Measurements from ENCODE around the gene SCYGR3.
"Not testable (repeated sequence)": the region's sequence is repeated elsewhere in the genome, so short reads cannot be mapped to it uniquely, and the experiment has no call there.

Gene SCYGR3

DNA sequence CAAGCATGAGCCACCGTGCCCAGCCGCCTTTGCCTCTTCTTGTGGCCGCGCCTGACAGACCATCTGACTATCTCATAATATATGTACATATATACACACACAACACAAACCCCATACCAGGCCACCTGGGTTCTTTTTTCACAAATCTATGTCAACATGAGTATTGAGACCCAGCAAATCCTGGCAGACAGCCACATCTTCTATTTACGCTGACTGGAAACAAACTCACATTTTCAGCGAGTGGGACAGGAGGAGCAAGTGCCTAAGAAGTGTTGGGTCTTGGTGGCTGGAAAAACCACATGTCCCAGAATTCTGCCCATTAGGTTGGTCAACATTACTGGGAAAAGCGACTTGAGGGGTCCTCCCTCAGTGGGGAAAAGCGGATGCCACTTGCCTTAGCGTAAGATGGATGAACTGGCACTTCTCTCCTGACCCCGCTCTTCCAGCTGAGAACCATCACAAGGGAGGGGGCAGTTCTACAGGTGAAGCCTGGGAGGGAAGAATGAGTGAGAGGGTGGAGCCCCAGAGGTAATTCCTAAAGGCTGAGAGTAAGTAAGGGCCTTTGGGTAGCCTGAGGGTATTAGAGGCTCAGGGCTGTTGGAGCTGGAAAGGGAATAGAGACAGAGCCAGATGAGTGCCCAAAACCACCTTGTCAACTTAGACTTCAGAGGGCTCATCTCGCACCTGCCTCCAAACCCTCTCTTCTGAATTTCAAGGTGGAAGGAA is 1.9 kb downstream of the SCYGR3 start:
- Histone ChIP-seq H3K4me1 (ENCODE audit: insufficient read depth, low read length) (peaks cover 10% of the 10 kb centered on the region; the same call in 1 of the 2 replicates), H3K27ac (ENCODE audit: low read length) (no peak overlapping the region), H3K9me3 (ENCODE audit: insufficient read depth, low read depth, low read length) (no peaks in the 10 kb centered on the region), H3K4me3 (ENCODE audit: low read length) (no peak overlapping the region), H3K9ac (ENCODE audit: low read depth, low read length) (no peak overlapping the region), H3K27me3 (ENCODE audit: insufficient read depth, low read length) (no peaks in the 10 kb centered on the region; the same call in 1 of the 2 replicates), H3K36me3 (ENCODE audit: insufficient read depth, low read depth, low read length) (no peaks in the 10 kb centered on the region)

DNA sequence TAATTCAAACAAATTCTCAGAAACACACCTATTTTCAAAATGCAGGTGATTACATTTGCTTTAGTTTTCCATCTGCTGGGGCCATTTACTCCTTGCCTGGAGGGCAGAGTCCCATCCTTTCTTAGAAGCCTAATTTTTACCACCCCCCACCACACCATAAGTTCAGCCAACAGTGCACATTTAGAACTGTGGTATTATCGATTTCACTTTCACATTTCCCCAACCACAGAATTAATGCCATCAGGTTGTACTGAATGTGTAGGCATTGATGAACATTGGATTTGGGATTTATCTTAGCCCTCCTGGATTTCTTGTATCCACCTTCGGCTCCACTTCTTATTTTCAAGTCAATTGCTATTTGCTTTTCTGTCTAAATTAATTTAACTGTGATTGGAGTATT is 4.5 kb downstream of the SCYGR3 start:
- H3K27ac ChIP-seq (ENCODE audit: low read length): no peak overlapping the region
- H3K9me3 ChIP-seq (ENCODE audit: insufficient read depth, low read depth, low read length): no peaks in the 10 kb centered on the region
- H3K27me3 ChIP-seq (ENCODE audit: insufficient read depth, low read length): no peaks in the 10 kb centered on the region; the same call in 1 of the 2 replicates
- H3K36me3 ChIP-seq (ENCODE audit: insufficient read depth, low read depth, low read length): no peaks in the 10 kb centered on the region
- H3K4me1 ChIP-seq (ENCODE audit: insufficient read depth, low read length): no peaks in the 10 kb centered on the region
- no peak overlapping the region for H3K4me3 ChIP-seq (ENCODE audit: low read length)
- H3K9ac ChIP-seq (ENCODE audit: low read depth, low read length): no peak overlapping the region

DNA sequence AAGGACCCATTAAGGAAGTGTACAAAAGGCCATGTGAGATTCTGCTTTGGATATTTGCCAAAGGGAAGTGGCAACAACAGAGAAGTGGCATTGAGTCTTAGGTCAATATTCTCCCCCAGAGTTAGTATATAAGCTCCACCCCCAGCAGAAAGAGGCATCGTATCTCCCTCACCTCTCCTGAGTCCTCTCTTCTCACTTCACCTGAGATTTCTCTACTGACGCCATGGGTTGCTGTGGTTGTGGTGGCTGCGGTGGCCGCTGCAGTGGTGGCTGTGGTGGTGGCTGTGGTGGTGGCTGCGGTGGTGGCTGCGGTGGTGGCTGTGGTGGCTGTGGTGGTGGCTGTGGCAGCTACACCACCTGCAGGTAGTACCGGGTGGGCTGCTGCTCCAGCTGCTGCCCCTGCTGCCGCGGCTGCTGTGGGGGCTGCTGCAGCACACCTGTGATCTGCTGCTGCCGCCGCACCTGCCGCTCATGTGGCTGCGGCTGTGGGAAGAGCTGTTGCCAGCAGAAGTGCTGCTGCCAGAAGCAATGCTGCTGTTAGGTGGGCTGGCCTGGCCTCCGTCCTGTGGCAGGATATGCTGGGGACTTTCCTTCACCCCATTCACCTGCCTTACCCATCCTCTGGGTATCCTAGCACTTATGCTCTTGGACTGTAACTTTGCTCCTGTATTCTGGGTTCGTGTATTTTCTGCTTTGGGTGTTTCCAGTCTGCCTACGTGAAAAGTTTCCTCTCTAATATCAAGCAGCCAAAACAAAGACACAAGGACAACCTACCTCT is 5.9 kb downstream of the SCYGR3 start:
- Histone ChIP-seq H3K36me3 (ENCODE audit: insufficient read depth, low read depth, low read length) (no peaks in the 10 kb centered on the region), H3K27me3 (ENCODE audit: insufficient read depth, low read length) (no peaks in the 10 kb centered on the region), H3K9ac (ENCODE audit: low read depth, low read length) (no peak overlapping the region), H3K4me3 (ENCODE audit: low read length) (no peak overlapping the region), H3K9me3 (ENCODE audit: insufficient read depth, low read depth, low read length) (no peaks in the 10 kb centered on the region), H3K4me1 (ENCODE audit: insufficient read depth, low read length) (no peaks in the 10 kb centered on the region), H3K27ac (ENCODE audit: low read length) (no peak overlapping the region)

DNA sequence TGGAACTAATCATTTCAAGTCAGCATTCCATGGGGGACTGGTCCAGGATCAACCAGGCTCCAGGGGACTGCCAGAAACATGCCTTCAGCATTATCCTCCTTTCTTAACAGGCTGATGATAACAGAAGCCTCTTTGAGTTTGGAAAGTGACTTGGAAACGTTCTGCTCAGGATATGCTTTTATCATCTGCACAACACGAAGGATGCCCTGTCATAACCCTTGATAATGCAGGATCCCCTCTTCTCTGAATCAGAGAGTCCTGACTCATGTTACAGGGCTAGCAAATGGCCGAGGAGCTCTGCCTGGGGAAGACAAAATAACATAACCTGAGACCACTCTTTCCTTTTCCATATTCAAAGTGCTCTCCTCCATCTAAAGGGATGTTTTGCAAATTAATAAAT is 6.7 kb downstream of the SCYGR3 start:
- H3K9me3 ChIP-seq (ENCODE audit: insufficient read depth, low read depth, low read length): no peaks in the 10 kb centered on the region
- H3K27ac ChIP-seq (ENCODE audit: low read length): no peak overlapping the region
- H3K4me3 ChIP-seq (ENCODE audit: low read length): no peak overlapping the region
- no peaks in the 10 kb centered on the region for H3K36me3 ChIP-seq (ENCODE audit: insufficient read depth, low read depth, low read length)
- H3K9ac ChIP-seq (ENCODE audit: low read depth, low read length): no peak overlapping the region
- H3K4me1 ChIP-seq (ENCODE audit: insufficient read depth, low read length): no peaks in the 10 kb centered on the region
- H3K27me3 ChIP-seq (ENCODE audit: insufficient read depth, low read length): no peaks in the 10 kb centered on the region

DNA sequence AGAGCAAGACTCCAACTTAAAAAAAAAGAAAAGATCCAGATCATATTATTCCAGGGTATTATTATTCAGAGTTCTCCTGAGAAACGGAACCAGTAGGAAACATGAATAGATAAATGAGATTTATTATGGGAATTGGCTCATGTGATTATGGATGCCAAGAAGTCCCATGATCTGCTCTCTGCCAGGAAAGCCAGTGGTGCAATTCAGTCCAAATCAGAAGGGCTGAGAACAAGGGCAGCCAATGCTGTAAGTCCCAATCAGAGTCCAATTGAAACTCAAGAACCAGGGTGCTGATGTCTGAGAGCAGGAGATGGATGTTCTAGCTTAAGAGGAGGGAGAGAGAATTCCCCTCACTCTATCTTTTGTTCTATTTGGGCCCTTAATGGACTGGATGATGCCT is 8.2 kb downstream of the SCYGR3 start:
- no peak overlapping the region for H3K4me3 ChIP-seq (ENCODE audit: low read length)
- H3K9ac ChIP-seq (ENCODE audit: low read depth, low read length): no peak overlapping the region
- H3K27ac ChIP-seq (ENCODE audit: low read length): no peak overlapping the region
- no peaks in the 10 kb centered on the region for H3K27me3 ChIP-seq (ENCODE audit: insufficient read depth, low read length)
- no peaks in the 10 kb centered on the region for H3K36me3 ChIP-seq (ENCODE audit: insufficient read depth, low read depth, low read length)
- H3K4me1 ChIP-seq (ENCODE audit: insufficient read depth, low read length): no peaks in the 10 kb centered on the region
- H3K9me3 ChIP-seq (ENCODE audit: insufficient read depth, low read depth, low read length): no peaks in the 10 kb centered on the region

DNA sequence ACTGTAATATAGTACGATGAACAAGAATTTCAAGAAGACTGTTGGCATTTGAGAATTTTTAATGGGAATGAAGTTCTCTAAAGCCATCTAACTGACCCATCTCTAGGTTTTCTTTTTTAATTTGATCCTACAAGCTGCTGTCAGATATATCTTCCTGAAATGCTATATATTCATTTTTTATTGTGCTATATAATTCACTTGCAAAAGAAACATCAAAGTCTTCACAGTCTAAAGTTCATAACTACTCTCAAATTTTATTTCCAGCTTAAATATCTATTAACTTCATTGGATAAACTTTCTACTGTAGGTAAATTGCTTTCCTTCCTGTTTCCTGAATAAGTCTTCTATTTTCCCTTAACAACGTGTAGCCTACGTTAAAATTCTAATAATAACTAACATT is 12.3 kb downstream of the SCYGR3 start:
- Histone ChIP-seq H3K4me1 (ENCODE audit: insufficient read depth, low read length) (peaks cover 7% of the 10 kb centered on the region; the same call in 1 of the 2 replicates), H3K36me3 (ENCODE audit: insufficient read depth, low read depth, low read length) (no peaks in the 10 kb centered on the region), H3K27me3 (ENCODE audit: insufficient read depth, low read length) (no peaks in the 10 kb centered on the region), H3K9ac (ENCODE audit: low read depth, low read length) (no peak overlapping the region), H3K4me3 (ENCODE audit: low read length) (no peak overlapping the region), H3K27ac (ENCODE audit: low read length) (no peak overlapping the region), H3K9me3 (ENCODE audit: insufficient read depth, low read depth, low read length) (no peaks in the 10 kb centered on the region)

DNA sequence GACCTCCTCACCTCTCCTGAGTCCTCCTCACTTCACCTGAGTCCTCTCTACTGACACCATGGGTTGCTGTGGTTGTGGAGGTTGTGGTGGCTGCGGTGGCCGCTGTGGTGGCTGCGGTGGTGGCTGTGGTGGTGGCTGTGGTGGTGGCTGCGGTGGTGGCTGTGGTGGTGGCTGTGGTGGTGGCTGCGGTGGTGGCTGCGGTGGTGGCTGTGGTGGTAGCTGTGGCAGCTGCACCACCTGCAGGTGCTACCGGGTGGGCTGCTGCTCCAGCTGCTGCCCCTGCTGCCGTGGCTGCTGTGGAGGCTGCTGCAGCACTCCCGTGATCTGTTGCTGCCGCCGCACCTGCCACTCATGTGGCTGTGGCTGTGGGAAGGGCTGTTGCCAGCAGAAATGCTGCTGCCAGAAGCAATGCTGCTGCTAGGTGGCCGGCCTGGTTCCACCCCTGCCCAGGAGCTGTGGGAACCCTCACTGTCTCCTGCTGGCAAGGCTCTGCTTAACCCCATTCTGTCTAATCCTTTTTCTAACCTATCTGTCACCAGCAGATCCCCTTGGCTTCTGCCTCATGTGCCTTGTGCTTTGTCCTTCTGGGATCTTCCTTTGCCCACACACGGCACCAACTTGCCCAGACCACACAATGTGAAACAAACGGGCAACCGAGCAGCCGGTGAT is 15.7 kb downstream of the SCYGR3 start, which contains the start of gene SCYGR2:
Gene SCYGR2 (plus strand): TSS at position 59 of the 669 bp plus-strand sequence. CDS start 0 bp downstream, at position 59.
- H3K9ac ChIP-seq (ENCODE audit: low read depth, low read length); H3K36me3 ChIP-seq (ENCODE audit: insufficient read depth, low read depth, low read length); H3K27ac ChIP-seq (ENCODE audit: low read length); H3K4me1 ChIP-seq (ENCODE audit: insufficient read depth, low read length); H3K4me3 ChIP-seq (ENCODE audit: low read length); H3K27me3 ChIP-seq (ENCODE audit: insufficient read depth, low read length); H3K9me3 ChIP-seq (ENCODE audit: insufficient read depth, low read depth, low read length): not testable (repeated sequence)

DNA sequence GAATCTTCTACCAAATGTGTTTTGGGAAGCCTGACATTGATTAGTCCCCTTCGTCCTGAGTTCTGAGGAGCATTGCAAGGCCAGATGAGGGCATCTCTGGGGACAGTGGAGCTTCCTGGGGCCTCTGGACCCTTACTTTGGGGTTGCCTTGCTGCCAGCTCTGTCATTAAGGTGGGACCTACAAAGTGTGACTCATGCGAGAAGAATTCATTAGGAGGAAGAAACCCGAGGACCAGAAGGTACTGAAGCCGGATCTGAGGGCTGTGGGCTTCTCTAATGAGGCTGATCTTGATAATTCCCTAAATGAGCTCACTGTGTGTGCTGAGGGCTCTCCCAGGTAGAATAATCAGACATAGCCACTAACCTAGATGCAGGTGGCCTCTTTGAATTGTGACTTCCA is 16.6 kb downstream of the SCYGR3 start:
- Histone ChIP-seq H3K36me3 (ENCODE audit: insufficient read depth, low read depth, low read length) (no peaks in the 10 kb centered on the region), H3K9me3 (ENCODE audit: insufficient read depth, low read depth, low read length) (no peaks in the 10 kb centered on the region), H3K4me1 (ENCODE audit: insufficient read depth, low read length) (peaks cover 7% of the 10 kb centered on the region; the same call in 1 of the 2 replicates), H3K9ac (ENCODE audit: low read depth, low read length) (no peak overlapping the region), H3K4me3 (ENCODE audit: low read length) (no peak overlapping the region), H3K27me3 (ENCODE audit: insufficient read depth, low read length) (no peaks in the 10 kb centered on the region), H3K27ac (ENCODE audit: low read length) (no peak overlapping the region)

DNA sequence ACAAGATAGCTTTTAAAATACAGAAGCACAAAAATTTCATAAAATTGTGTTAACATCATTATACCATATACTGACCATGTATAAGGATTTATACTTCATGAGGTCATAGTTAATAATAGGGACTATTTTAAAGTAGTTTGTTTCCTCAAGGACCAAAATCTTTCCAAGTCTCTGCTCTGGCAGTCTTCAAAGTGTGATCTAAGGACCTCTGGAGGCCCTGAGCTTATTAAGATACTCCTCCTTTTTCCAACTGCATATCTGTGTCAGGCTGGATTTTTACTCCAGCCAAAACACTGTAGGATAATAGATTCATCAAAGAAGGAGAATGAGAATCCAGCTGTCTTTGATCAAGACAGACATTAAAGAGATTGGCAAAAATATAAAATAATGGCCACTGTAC is 17.6 kb downstream of the SCYGR3 start:
- Histone ChIP-seq H3K27ac (ENCODE audit: low read length) (no peak overlapping the region), H3K4me1 (ENCODE audit: insufficient read depth, low read length) (peaks cover 7% of the 10 kb centered on the region; the same call in 1 of the 2 replicates), H3K4me3 (ENCODE audit: low read length) (no peak overlapping the region), H3K36me3 (ENCODE audit: insufficient read depth, low read depth, low read length) (no peaks in the 10 kb centered on the region), H3K9ac (ENCODE audit: low read depth, low read length) (no peak overlapping the region), H3K9me3 (ENCODE audit: insufficient read depth, low read depth, low read length) (no peaks in the 10 kb centered on the region), H3K27me3 (ENCODE audit: insufficient read depth, low read length) (no peaks in the 10 kb centered on the region)

DNA sequence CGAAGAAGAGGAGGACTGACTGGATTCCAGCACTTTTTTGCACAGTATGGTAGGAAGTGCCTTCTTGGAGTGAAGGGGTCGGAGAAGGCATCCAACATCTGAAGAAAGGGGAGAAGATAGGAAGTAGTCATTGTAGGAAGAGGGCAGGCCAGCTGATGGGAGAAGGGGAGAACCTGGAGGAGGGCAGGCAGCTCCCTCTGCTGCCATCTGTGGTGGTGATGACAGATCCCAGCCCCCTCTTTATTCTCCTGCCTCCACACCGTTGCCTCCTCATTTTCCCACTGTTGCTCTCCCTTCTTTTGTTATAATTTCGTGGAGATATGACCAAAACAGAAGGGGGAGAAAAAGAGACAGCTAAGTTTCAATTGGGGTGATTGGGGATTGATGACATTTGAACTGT is 18.8 kb downstream of the SCYGR3 start:
- Histone ChIP-seq H3K9ac (ENCODE audit: low read depth, low read length) (no peak overlapping the region), H3K27ac (ENCODE audit: low read length) (no peak overlapping the region), H3K36me3 (ENCODE audit: insufficient read depth, low read depth, low read length) (no peaks in the 10 kb centered on the region), H3K27me3 (ENCODE audit: insufficient read depth, low read length) (no peaks in the 10 kb centered on the region), H3K9me3 (ENCODE audit: insufficient read depth, low read depth, low read length) (no peaks in the 10 kb centered on the region), H3K4me3 (ENCODE audit: low read length) (no peak overlapping the region), H3K4me1 (ENCODE audit: insufficient read depth, low read length) (peaks cover 7% of the 10 kb centered on the region; the same call in 1 of the 2 replicates)

DNA sequence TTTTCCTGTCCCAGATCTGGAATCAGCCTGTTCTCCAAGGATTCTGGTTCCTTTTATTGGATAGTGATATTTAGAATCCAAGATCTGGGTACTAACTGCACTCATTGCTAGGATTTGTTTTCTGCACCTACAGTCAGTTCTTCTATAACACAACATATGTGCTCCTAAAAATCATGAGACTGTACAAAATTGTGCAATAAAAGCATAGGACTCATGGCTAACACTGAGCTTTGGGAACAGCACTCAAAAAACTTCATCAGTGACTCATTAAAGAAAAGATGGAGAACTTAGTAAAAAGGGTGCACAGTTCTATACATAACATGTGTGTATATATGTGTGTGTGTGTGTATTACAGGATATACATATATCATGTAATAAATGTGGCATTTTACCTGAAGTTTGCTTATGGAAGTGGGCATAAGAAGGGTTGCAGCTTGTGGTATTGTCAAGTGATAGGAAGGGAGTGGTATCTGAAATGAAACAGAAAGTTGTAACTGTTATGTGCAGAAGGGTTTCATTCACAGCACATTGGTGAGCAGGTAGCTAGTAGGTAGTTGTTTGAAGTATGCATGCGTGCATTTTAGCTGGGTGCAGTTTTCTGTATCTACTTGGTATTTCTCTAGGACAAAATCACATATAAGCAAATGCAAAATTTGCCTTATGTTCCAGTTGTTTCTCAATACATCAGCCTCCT is 21.8 kb downstream of the SCYGR3 start:
- H3K4me3 ChIP-seq (ENCODE audit: low read length): no peak overlapping the region
- H3K9me3 ChIP-seq (ENCODE audit: insufficient read depth, low read depth, low read length): no peaks in the 10 kb centered on the region
- no peaks in the 10 kb centered on the region for H3K36me3 ChIP-seq (ENCODE audit: insufficient read depth, low read depth, low read length)
- H3K9ac ChIP-seq (ENCODE audit: low read depth, low read length): no peak overlapping the region
- H3K27ac ChIP-seq (ENCODE audit: low read length): no peak overlapping the region
- H3K4me1 ChIP-seq (ENCODE audit: insufficient read depth, low read length): peaks cover 2% of the 10 kb centered on the region; the same call in 1 of the 2 replicates
- H3K27me3 ChIP-seq (ENCODE audit: insufficient read depth, low read length): no peaks in the 10 kb centered on the region

All from iPS-20b (cell line).